Adrenal gland (tissue), 5 donors: ENCODE data around the gene DNAH8.

Experiments used
- CTCF ChIP-seq, 6 experiments: fragments of 450-650 bp in 4 of 6; fragments of 200-600 bp in 2 of 6; sonication (generic) in 1 of 6; IDR thresholded peaks; 1 replicate in 5 of 6; 2 replicates in 1 of 6; pipeline versions ENCODE4 v1.5.1 to v1.8.0; 2016 to 2021; ENCODE audit warnings: antibody characterized with exemption in 6 of 6, mild to moderate bottlenecking in 2 of 6, moderate library complexity in 1 of 6
- POLR2A ChIP-seq, 2 donors: fragments of 450-650 bp; IDR thresholded peaks; one replicate each; pipeline ENCODE4 v1.6.1; 2017; ENCODE audit warnings: antibody characterized with exemption in 2 of 2, mild to moderate bottlenecking in 2 of 2, moderate library complexity in 1 of 2
- donor health status: DM: no; HTN: no; CAD: no.

GRCh38 chr6:38730140-38730862, 15.2 kb downstream of the DNAH8 start:
- no peak for TF ChIP-seq CTCF (IDR thresholded peaks at IDR 0.05)
- TF ChIP-seq POLR2A (IDR thresholded peaks at IDR 0.05) = no peak
